Measurements from ENCODE around the gene CNTF.
A peak's percentile ranks its signal among the peaks of the same experiment; 100 is the strongest.

The CNTF gene

DNA sequence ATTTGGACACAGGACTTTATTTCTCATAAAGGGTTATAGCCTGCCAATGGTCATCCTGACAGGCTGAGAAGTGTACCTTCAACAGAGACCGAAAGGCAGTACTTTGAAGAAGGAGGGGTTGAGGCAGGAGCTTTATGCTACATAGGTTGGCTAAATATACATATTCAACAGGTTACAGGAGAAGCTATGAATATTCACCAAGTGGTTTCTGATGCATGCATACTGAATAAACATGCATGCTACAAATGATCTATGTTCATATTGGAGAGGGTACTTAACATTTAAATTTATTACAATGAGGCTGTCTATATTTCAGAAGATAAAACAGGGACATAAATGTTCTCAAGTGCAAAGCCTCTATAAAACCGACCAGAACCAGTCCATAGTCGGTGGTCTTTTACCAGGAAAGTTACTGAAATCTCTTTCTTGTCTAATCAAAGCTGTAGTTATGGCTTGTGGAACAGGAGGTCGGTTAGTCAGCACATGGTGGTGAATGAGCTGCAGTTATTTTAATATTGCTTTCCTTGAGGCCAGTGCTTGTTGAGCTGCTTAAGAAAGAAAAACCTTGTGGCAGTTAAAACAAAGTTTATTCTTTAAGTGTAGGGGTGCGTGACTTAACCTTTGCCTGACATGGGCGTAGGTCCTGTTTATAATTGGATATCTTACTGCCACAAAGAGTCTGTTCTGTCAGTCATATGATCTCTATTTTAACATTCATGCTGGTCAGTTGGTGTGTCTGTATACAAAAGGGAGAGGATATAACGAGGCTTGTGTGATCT lies 19.5 kb downstream of the CNTF start:
- DNase-seq (ENCODE audit: low read depth in 2 of 2): no peak

DNA sequence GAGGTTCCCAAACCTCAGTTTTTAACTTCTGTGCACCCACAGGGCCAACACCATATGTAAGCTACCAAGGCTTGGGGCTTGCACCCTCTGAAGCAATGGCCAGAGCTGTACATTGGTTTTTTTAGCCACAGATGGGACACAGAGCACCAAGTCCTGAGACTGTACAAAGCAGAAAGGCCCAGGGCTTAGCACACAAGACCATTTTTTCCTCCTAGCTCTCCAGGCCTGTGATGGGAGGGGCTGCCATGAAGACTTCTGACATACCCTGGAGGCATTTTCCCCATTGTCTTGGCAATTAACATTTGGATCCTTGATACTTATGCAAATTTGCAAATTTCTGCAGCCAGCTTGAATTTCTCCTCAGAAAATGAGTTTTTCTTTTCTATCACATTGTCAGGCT lies 23.4 kb downstream of the CNTF start:
- DNase-seq (ENCODE audit: low read depth in 2 of 2): no peak

DNA sequence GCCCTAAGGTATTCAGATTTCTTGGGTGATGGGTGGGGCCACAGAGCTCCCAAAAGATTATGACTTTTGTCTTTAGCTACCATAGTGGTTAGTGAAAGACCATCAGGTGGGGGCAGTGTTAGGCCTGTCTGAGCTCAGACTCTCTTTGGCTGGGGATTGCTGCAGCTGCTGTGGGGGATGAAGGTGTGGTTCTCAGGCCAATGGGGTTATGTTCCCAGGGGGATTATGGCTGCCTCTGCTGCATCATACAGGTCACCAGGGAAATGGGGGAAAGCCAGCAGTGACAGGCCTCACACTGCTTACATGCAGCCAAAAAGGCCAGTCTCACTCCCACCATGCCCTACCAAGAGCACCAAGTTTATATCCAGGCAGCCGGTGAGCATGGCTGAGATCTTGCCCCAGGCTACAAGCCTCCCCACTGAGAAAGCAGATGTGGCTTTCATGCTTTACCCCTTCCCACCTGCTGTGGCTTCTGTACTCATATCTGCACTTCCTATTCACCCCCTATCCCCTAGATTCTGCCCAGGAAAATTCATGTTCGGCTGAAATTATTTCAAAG lies 24.8 kb downstream of the CNTF start:
- DNase-seq (ENCODE audit: low read depth in 2 of 2): no peak

DNA sequence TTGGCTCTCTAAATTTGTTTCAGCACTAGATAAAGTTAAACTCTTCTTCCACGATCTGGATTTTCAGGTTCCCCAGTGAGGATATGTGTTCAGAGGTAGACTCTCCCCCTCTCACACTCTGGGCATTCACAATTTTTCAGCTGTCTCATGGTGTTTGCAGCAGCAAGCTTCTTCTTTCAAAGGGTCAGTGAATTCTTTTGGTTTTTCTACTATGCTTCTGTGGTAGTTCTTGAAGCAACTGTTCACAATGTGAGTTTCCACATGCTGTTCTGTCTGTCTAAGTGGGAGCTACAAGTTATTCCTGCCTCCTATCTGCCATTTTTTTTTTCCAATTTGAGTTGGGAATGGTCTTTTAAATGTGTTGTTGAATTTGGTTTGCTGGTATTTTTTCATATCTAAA lies 25.4 kb downstream of the CNTF start:
- DNase-seq (ENCODE audit: low read depth in 2 of 2): no peak

DNA sequence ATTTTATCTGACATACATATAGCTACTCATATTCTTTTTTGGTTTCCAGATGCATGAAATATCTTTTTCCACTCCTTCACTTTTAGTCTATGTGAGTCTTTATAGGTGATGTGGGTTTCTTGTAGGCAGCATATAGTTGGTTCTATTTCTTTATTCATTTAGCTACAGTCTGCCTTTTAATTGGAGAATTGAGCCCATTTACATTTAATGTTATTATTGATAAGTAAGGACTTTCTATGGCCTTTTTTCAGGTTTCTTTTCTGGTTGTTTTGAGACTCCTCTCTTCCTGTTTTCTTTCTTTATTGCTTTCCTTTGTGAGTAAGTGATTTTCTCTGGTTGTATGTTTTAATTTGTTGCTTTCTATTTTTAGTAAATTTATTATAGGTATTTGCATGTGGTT lies 27.2 kb downstream of the CNTF start:
- DNase-seq (ENCODE audit: low read depth in 2 of 2): no peak

DNA sequence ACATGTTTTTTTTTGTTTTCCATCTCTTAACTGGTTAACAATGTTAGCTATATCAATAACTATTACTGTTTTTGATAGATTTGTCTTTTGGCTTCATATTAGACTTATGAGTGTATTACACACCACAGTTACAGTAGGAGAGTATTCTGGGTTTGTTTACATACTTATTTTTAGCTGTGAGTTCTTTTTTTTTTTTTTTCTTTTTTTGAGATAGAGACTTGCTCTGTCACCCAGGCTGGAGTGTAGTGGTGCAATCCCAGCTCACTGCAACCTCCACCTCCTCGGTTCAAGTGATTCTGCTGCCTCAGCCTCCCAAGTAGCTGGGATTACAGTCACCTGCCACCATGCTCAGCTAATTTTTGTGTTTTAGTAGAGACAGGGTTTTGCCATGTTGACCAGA lies 28.0 kb downstream of the CNTF start:
- no peak for DNase-seq (ENCODE audit: low read depth in 2 of 2)

DNA sequence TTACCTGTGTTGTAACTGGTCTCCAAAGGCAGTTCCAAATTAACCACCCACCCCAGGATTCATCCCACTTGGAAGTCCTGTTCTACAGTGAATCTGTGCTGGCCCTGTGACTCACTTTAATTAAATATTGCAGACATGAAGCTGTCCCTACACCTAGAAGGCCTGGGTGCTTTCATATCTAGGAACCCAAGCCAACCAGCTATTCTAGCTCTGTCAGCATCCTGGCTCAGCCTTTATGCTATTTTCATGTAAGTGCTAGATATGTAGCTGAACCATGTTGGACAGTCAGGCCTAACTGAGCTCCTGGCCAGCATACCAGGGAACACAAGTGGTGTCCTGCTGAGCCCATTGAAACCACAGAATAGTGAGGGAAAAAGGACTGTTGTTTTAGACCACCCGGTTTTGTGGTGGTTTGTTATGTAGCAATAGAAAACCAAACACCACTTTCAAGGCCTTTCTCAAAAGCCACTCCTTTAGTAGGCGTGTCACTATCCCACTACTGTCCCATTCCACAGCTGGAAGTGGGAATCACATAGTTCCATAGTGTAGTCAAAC lies 30.3 kb downstream of the CNTF start:
- DNase-seq (ENCODE audit: low read depth in 2 of 2): no peak

DNA sequence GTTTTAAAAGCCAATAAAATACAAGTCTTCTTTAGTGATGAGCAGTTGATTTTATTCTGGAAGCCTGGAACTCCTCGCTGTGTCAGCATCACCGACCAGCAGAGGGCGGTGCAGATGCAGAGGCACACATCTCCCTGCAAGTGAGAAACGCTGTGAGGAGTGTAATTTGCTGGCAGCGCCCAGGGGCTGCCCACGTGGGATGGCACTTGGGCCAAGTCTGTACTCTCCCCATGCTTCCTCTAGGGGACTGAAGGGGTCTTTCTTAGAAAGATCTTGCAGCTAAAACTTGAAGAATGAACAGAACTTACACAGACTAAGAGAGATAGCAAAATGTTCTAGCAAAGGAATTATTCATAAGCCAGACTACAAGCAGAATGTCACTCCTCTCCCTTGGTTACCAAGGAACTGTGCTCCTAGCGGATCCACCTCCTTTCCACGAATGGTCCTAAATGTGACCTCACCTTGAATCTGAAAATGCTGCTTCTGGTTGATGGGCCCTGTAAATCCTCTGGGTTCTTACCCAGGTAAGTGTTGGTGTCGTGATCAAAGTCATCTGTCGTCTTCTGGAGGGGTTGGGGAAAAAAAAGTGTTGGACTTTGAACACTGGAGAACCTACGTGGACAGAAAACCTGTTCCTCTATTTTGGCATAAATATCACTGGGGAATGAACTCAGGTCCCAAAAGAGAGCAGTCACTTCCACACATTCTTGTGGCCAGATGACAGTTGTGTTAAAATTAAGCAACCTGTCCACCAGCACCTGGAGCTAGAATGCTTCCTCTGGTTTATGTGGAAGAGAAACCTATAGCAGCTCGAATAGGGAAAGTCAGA lies 31.8 kb downstream of the CNTF start:
- peak; percentile 26 to 52 for DNase-seq (ENCODE audit: low read depth in 2 of 2)

DNA sequence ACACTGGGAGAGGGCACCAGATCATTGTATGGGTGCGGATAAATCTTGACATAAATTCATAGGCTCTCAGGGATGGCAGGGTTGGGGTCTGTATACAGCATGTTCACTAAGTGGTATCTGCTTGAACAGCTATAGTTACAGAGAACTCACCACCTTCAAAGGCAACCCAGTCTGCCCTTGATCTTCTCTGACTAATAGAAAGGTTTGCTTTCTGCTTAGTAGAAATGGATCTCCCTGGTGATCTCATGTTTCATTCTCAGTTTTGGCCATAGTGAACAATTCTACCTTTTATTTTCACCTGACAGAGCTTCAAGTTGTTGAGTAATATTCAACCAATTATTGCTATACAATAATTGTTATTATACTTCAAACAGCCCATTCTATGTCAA lies 32.4 kb downstream of the CNTF start:
- no peak for DNase-seq (ENCODE audit: low read depth in 2 of 2)

DNA sequence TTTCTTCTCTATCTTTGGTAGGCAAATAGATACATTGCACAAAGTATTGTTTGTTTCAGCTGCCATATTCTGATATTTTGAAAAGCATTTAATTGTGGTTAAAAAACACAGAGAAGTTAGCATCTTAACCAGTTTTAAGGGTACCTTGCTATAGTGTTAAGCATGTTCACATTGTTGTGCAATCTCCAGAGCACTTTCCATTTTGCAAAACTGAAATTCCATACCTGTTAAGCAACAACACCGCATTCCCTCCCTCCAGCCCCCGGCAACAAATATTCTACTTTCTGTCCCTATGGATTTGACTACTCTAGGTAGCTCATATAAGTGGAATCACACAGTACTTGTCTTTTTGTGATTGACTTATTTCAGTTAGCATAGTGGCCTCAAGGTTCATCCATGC lies 33.9 kb downstream of the CNTF start:
- DNase-seq (ENCODE audit: low read depth in 2 of 2): no peak

DNA sequence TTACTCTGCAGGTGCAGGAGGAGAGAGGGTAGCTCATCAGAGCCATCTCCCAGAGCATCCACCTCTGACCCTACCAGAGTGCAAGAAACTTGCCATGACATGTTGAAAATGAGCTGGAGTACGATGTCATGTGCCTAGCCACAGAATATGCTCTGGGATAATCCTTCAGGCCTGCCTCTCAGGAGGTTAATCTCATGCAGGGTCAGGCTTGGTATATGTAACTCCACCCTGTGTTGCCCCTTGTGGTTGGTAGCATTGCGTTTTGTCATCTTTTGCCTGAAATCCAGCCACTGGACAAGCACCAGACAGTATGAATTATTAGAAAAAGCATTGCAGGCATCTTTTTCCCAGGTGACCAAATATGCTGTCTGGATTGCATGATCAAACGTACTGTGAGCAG lies 36.2 kb downstream of the CNTF start:
- no peak for DNase-seq (ENCODE audit: low read depth in 2 of 2)

DNA sequence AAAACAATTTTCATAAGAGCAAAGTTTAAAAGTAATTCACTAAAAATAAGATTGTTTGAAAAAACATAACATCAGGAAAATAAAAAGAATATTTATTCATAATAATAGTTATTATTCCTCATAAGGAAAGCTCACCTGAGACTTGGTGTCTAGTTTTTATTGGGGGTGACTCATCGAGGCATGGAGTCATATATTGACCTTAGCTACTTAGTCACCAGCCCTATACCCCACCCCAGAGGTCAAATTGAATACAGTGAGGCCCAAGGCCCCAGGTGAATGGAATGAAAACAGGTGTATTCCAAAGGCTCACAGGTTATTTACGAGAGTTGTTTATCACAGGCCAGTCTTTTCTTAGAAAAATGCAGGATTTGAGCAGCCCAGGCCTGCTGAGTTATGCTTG lies 36.9 kb downstream of the CNTF start:
- no peak for DNase-seq (ENCODE audit: low read depth in 2 of 2)

DNA sequence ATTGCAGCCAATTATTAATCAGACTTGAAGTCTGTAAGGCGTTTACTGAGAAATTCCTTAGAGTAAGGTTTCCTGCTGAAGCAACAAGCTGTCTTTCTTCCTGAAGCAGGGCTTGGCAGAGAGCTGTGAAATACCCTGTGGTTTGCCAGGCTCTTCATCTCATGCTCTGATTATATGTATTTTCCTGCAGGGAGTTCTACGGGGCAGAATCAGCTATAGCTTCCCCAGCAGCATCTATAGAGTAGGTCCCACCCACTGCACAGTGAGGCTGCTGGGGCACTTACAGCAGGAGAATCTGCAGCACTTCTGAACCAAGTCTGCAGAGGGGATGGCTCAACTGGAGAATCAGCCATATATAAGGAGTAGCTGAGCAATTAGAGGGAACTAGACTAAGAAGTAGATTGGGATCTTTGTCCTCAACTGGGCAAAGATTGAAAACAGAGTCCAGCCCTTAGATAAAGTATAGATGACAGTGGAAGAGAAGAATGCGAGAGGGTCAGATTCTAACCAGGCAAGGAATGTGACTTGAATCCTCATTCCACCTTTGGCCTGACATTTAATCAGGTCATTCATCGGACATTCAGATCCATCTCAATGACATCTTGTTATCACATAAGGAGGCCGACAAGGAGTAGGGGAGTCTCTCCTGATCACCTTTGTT lies 37.6 kb downstream of the CNTF start:
- no peak for DNase-seq (ENCODE audit: low read depth in 2 of 2)

DNA sequence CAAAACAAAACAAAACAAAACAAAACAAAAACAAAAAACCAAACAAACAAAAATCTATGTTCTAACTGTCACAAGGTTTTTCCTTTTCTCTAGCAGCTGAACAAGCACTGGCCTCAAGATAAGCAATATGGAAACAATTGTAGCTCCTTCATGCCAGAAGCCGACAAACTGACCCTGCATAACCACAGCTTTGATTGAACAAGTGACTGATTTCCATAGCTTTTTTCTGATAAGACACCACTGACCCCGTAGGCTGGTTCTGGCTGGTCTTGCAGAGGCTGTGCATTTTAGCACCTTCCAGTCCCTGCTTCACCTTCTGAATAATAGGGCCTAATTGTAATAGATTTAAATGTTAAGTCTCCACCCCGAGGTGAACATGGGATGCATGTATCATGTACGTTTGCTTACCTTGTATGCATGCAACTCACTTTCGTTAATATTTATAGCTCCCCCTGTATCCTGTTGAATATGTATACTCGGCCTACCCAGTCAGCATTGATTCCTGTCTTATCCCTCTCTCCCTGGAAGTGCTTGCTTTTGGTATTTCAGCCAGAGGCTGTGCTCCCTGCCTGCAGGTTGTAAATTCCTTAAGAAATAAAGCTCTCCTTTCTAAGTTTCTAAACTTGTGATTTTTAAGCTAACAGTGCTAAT lies 49.6 kb downstream of the CNTF start:
- no peak for DNase-seq (ENCODE audit: low read depth in 2 of 2)

DNA sequence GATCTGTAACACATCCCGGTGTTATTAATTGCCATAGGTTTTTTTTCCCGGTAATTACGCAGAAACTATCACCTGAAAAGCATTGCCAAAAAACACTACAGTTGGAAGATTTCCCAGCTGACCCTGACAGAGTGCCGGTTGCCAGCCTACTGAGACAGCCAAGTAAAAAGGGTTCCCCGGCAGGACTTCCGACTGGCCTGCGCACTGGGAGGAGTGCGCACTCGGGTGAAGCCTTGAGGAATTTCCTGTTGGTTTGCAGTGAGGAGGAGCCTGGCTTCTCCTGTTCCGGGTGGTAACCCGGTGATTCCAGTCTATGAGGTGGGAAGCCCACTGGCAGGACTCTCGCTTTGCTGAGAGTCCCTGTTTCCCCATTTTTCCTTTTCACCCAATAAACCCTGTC lies 52.1 kb downstream of the CNTF start:
- DNase-seq (ENCODE audit: low read depth in 2 of 2): no peak
